Inflammatory macrophage (primary cell): ENCODE measurements around the gene PIP5K1A.

ENCODE experiments used
- DNase-seq, 2 donors: peaks; one replicate each; pipeline ENCODE4 v3.0.0-alpha.2; 2020 to 2022

Gene PIP5K1A

DNA sequence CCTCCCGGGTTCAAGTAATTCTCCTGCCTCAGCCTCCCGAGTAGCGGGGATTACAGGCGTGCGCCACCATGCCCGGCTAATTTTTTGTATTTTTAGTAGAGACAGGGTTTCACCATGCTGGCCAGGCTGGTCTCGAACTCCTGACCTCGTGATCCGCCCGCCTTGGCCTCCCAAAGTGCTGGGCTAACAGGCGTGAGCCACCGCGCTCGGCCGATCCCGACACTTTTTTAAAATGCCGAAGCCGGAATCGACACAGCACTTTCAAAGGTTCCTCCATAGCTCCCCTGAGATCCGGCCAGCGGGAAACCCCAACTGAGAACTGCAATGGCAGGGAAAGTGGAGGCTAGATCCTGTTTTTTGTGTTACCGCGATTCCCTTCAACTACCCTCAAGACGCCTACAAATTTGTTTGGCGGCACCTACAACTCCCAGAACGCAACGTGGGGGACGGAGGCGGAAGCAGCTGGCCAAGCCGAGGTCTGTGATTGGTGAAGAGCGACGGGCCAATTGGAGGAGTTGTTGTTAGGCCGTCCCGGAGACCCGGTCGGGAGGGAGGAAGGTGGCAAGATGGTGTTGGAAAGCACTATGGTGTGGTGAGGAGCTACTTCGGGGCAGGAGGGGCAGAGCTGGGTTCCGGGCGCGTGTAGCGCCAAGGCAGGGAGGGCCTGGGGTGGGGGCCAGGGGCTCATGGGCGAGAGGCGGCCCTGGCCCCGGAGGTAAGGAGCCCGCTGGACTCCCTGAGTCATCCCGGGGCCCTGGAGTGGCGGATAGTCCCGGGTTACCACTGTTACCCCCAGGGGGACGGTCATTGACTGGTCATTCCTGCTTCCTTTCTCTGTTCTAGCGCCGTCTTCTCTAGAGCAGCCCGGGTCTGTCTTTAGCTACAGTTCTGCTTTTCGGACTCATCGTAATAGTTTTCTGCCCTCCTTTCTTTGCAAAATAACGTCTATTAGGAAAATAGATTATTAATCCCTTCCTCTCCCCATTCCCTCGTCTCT, 56.2 kb downstream of the PIP5K1A start, which contains the start of gene PSMD4:
TSS of gene PSMD4 (plus strand) at position 518 of the 997 bp plus-strand sequence. CDS start at position 567, 49 bp downstream.
- peak; percentile 99 for DNase-seq

DNA sequence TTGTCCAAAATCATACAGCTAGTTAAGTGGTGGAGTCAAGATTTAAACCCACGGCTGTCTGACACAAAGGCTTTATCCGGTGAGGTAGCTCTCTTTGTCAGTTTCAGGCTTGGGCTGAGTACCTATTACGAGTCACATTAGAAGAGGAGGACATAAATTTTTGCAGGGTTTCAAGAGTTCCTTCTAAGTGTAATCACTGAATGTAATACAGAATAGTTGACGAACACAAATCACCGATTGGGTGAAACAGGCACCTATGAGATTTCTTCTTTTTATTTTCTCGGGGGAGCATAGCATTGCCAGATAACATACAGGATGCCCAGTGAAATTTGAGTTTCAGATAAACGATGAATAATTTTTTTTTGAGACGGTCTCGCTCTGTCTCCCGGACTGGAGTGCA, 57.0 kb downstream of the PIP5K1A start:
- DNase-seq: no peak

DNA sequence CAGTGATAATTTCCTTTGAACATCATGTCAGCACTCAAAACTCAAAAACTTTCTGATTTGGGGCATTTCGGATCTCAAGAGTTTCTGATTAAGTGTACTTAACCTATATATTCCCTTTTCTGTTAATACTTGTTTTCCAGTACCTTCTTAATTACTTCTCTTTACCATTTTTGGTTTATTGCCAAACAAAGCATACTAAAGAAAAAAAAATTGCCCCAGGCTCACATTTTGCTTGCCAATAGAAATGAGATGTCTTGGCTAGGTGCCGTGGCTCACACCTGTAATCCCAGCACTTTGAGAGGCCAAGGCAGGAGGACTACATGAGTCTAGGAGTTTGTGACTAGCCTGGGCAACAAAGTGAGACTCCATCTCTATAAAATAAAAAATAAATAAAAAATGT, 61.0 kb downstream of the PIP5K1A start:
- DNase-seq: no peak

DNA sequence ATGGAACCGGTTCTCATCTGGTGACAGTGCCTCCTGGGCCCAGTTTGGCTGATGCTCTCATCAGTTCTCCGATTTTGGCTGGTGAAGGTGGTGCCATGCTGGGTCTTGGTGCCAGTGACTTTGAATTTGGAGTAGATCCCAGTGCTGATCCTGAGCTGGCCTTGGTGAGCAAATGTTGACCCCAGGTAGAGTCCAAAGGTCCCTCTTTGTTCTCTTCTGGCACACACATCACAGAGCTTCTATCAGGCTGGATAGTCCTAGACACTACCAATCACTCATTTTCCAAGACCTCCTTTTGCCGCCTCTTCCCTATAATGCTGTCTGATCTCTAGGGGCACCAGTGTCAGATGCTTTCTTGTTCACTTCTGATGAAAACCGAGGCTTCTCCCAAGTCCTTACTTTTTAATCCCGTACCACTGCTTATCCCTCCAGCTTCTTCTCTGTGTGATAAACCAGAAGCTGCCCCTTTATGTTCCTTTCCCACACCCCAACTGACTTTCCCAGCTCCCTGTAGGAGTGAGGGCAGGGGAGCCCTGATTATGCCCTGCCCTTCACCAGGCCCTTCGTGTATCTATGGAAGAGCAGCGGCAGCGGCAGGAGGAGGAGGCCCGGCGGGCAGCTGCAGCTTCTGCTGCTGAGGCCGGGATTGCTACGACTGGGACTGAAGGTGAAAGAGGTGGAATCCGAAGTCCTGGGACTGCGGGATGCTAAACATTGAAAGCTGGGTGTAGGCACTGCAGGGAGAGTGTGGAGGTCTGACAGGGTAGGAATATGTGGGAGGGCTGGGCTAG, 67.3 kb downstream of the PIP5K1A start:
- no peak for DNase-seq

DNA sequence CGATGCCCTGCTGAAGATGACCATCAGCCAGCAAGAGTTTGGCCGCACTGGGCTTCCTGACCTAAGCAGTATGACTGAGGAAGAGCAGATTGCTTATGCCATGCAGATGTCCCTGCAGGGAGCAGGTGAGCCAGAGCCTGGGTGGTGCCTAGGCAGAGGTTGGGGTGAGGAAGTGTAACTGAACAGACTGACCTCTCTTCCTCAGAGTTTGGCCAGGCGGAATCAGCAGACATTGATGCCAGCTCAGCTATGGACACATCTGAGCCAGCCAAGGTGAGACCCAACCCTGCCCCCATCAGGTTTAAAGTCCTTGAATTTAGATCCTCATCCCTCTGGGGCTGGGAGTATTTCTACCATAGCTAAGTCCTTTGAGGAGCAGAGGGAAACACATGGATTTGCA, 68.0 kb downstream of the PIP5K1A start:
- DNase-seq: no peak

DNA sequence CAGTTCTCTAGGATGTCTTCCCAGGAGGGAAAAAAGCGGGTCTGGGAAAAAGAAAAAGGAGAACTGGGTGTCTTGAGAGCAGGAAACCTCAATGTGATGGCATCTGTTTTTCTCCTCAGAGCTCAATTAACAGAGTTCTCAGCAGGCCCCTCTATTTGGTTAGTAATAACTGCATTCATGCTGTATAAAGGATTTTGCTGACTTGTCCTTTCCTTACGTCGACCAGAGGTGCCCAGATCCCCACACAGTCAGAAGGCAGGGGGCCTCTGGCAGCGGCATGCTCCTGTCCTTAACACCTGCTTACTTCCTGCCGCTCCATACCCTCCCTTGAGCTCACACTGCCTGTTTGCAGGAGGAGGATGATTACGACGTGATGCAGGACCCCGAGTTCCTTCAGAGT, 68.5 kb downstream of the PIP5K1A start:
- no peak for DNase-seq

DNA sequence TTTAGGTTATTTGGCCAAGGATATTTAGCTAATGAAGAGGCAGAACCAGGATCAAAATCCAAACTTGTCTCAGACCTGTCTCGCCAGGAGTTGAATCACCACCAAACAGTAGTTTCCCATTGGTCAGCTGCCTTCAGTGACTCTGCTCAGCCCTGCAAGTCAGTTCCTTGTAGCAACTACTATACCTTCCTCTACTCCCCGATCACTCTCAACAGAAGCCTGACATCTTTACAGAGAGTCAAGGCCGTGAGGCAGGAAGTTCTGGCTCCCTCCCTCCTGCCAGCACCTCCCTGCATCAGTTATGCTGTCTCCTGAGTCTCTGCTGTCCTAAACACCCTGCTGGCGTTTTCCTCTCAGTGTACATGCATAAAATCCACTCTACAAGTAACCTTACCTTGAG, 69.4 kb downstream of the PIP5K1A start:
- no peak for DNase-seq

DNA sequence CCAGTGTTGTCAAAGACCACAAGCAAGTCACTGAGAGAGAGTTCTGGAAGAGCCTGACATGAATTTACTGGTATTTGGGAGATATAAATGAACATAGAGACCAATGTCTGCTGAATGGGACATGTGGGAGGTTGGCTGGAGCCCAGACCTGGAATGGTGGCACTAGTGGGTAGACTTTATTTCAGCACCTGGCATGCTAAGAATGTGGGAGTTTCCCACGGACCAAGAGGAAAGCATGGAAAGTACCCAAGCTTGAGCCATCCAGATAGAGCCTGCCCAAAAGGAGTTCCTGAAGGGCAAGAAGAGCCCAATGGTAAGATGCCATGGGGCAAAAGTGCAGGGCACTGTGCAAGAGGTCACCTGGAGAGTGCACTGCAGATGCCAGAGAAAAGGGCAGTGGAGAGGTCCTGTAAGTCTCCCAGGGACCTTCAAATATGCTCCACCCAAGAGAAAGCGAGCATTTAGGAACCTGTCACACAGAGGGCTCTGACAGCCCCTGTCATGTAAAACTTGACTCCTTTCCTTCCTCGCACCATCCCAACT, 75.6 kb downstream of the PIP5K1A start:
- DNase-seq: no peak

DNA sequence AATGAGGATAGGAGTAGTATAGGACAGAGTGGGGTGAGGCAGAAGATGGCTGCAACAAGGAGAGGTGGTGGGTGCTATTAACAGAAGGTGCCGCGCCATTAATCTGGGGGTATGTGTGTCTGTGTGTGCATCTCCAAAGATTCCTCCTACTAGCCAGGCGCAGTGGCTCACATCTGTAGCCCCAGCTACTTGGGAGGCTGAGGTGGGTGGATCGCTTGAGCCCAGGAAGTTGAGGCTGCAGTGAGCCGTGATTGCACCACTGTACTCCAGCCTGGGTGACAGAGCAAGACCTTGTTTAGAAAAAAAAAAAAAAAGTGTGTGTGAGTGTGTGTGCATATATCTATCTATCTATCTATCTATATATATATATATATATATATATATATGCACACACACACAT, 77.0 kb downstream of the PIP5K1A start:
- peak; percentile 22 to 55 for DNase-seq

DNA sequence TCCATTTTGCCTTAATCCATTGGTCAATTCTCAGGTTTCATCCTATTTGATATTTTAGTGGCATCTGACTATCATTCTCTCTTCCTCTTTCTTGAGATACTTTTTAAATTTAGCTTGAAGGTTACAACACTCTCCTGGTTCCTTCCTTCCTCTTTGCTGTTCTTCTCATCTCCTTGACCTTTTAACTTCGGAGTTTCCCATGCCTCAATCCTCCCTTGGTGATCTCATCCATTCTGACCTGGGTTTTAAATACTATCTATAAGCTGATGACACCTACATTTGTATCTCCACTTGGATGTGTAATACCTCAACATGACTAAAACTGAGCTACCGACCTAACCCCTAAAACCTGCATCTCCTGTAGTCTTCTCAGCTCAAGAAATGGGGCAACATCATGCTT, 78.9 kb downstream of the PIP5K1A start:
- peak; percentile 78 to 92 for DNase-seq

DNA sequence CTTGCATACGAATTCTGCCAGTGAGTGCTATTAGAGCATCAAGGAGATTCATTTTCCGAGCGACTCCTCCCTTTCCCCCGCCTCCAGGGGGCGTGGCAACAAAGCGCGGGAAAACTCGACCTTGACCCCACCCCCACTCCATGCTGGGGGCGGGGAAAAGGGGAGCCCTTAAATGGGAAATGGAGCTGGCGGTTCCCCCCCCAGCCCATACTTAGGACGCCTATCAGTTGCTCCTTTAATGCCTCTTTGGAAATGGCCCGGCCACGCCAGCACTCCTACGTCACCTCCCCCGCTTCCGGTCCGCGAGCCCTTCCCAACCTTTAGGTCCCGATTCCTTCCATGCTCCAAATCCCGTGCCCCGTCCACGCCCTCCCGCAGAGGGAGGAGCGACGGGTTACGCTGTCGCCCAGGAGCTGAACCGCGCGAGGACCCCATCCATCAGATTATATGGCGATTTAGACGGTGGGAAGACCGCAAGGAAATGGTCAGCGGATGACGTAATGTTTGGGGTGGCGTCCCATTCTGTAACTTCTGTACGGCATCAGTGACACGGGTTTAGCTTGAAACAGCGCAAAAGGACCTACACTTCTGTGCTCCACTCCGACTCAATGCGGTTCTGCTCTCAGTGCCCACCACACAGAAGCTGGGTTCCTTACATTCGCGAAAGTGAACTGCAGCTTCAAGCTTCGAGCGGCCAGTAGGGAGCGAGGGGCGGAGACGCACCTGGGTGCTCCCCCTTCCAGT, 83.0 kb downstream of the PIP5K1A start:
- peak; percentile 99 for DNase-seq

DNA sequence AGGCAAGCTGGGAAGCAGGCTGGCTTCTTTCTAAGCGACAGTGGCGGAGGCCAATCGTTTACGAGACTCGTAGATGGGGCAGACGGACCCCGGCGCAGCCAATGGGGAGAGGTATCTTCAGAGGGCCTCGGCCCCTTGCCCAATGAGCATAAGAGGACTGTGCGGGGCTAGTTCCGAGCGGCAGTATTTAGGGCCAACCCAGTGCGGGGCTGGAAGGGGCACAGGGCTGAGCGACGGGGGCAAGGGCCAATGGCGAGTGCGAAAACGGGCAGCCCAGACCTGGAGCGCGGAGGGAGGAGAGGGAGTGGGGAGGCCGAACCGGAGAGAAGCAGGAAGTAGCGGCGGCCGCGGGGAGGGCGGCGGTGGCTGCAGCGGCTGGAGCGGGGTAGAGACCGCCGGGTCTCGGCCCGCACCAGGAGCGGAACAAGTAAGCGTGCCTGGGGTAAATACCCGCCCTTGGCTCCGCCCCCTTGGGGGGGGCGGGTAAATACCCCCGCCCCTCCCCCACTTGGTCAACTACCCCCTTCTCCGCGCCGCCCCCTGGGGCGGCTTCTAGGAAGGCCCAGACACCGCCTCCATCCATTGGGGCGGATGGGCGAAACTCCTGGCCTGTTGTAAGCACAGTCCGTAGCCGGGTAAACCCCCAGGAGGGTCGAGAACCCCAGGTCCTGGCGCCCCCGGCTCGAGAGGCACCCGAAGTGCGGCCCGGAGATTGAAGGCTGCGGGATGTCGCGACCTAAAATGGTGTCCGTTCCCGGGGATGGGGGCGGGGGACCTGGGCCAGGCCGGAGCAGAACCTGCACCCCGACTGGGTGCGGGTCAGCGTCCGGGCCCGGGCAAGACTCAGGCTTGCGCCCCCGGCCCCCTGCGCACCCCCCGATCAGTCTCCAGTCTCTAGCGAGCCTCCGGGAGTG, 83.9 kb downstream of the PIP5K1A start, which contains the start of gene ZNF687:
TSS of gene ZNF687 (plus strand) at position 331 of the 914 bp plus-strand sequence. CDS start 3,993 bp downstream, outside the sequence.
- peak; percentile 100 for DNase-seq

DNA sequence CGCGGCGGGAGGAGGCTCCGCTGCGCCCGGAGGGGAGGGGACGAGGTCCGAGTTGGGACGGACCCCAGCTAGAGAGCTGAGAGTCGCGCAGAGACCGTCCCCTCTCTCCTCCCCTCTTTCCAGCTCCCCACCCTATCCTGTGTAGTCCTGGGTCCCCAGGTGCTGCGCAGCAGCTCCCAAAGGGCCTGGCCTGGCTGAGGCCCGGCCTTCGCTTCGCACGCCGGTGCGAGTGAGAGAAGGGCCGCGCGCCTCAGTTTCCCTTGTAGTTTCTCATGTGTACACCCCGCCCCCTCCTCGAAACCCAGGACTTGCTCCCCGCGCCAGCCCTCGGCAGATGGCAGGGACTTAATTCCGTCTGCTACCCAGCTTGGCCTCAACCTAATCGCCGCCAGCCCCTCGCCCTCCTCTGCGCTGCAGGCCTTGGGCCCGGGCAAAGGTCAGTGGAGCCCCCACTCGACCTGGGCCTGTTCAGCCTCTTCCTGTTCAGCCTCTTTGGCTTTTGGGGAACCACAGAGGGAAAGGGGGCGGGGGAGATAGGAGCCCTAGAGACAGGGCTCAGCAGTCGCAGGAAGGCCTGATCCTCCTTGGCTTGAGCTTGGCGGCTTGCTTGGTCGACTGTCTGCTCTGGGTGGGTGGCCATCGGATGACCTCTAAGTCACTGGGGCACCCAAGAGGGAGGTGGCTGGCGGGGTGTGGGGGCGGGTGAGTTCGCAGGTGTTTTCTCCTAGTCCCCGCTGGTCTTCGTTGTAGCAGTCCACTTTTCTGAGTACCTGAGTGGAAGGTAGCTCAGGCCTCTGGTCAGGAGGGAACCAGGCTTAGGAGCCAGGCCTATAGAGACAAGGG, 84.8 kb downstream of the PIP5K1A start:
- DNase-seq: peak; percentile 72 to 81

DNA sequence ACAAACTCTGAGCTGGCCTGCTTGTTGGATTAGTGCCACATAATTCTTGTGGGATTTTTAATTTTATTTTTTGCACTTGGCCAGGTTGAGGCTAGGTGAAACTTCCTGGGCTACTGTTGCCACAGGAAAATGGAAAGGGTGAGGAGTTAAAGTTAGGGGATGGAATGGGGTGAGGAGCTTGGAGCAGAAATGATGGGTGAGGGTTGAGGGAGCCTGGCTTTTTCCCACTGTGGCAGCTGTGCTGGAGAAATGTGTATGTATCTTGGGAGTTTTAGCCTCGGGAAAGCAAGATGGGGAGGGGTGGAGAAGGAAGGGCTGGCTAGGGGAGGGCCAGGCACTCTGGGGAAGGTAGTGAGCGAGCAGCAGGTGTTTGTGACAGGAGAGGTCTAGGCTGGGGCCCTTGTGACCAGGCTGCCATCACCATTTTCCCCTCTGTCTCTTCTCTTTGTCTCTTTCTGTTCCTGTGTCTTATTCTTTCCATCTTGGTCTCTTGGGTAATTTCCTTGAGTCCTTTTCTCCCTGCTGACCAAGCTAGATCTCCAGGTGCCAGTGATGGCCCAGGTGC, 85.7 kb downstream of the PIP5K1A start:
- no peak for DNase-seq

DNA sequence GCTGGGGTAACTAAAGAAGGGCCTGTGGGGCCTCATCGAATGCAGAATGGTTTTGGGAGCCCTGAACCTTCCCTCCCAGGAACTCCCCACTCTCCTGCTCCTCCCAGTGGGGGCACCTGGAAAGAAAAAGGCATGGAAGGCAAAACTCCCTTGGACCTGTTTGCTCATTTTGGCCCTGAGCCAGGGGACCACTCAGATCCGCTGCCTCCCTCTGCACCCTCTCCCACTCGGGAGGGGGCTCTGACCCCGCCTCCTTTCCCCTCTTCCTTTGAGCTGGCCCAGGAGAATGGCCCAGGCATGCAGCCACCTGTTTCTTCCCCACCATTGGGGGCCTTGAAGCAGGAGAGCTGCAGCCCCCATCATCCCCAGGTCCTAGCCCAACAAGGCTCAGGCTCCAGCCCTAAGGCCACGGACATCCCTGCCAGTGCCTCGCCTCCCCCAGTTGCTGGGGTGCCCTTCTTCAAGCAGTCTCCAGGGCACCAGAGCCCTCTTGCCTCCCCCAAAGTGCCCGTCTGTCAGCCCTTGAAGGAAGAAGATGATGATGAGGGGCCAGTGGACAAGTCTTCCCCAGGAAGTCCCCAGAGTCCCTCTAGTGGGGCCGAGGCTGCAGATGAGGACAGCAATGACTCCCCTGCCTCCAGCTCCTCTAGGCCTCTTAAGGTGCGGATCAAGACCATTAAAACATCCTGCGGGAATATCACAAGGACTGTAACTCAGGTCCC, 88.4 kb downstream of the PIP5K1A start:
- no peak for DNase-seq

DNA sequence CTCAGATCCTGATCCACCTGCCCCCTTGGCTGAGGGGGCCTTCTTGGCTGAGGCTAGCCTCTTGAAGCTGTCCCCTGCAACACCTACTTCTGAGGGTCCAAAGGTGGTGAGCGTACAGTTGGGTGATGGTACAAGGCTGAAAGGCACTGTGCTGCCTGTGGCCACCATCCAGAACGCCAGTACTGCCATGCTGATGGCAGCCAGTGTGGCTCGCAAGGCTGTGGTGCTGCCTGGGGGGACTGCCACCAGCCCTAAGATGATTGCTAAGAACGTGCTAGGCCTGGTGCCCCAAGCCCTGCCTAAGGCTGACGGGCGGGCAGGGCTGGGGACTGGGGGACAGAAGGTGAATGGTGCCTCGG, 89.0 kb downstream of the PIP5K1A start:
- DNase-seq: no peak

DNA sequence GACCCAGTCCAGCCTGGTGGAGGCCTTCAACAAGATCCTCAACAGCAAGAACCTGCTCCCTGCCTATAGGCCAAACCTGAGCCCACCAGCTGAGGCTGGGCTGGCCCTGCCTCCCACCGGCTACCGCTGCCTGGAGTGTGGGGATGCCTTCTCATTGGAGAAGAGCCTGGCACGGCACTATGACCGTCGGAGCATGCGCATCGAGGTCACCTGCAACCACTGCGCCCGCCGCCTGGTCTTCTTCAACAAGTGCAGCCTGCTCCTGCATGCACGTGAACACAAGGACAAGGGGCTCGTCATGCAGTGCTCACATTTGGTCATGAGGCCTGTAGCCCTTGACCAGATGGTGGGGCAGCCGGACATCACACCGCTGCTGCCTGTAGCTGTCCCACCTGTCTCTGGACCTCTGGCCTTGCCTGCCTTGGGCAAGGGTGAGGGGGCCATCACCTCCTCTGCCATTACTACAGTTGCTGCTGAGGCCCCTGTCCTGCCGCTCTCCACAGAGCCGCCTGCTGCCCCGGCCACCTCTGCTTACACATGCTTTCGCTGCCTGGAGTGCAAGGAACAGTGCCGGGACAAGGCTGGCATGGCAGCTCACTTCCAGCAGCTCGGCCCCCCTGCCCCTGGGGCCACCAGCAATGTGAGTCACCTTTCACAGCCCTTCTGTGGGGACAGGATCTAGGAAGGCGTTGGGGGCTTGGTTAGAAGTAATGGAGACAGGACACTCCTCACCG, 89.6 kb downstream of the PIP5K1A start:
- DNase-seq: no peak

DNA sequence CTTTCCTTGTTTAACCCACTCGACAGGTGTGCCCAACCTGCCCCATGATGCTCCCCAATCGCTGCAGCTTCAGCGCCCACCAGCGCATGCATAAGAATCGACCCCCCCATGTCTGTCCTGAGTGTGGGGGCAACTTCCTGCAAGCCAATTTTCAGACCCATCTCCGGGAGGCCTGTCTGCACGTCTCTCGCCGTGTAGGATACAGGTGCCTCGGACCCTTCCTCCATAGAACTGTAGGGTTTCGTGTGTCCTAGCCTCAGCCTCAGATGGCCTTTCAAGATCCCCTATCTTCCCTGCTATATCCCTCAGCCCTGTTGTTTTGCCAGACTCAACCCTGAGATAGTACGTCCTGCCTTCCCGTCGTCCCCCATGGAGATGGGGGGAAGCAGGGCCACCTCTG, 90.2 kb downstream of the PIP5K1A start:
- DNase-seq: no peak
